ENCODE data around the gene SYNE4. TPM values are rescaled to one million over a fixed set of nuclear protein-coding genes. Genes with fewer than 3 reads are reported as not detected.
A peak's percentile ranks its signal among the peaks of the same experiment; 100 is the strongest.

Gene SYNE4
- polyA plus RNA-seq, 1 experiment, result 0.16 TPM

GRCh38 chr19:35990156-35990555 is 18.5 kb downstream of the SYNE4 start:
- TF ChIP-seq CTCF (IDR thresholded peaks at IDR 0.05; ENCODE audit: insufficient read depth, low read depth, low read length), result no peak
- Histone ChIP-seq H3K4me3 (ENCODE audit: low read depth, low read length) (no peak overlapping the region), H3K36me3 (ENCODE audit: control insufficient read depth, insufficient read depth, low read length) (no peaks in the 10 kb centered on the region), H3K27me3 (ENCODE audit: control insufficient read depth, insufficient read depth, low read length) (peaks cover 6% of the 10 kb centered on the region)
- no peak for DNase-seq (ENCODE audit: low read depth)
- CTCF ChIA-PET, result interaction anchor here (0.8 to 1.3 kb wide), 2 partner anchors 43 to 71 kb away, joined by 3 to 4 read pairs; no protein-coding TSS in a partner anchor
- POLR2A ChIA-PET, result no interaction called here

GRCh38 chr19:35988824-35989223 is 19.8 kb downstream of the SYNE4 start:
- no peak for TF ChIP-seq CTCF (IDR thresholded peaks at IDR 0.05; ENCODE audit: insufficient read depth, low read depth, low read length)
- H3K4me3 ChIP-seq (ENCODE audit: low read depth, low read length), result no peak overlapping the region
- CTCF ChIA-PET, result no interaction called here
- no peaks in the 10 kb centered on the region for H3K36me3 ChIP-seq (ENCODE audit: control insufficient read depth, insufficient read depth, low read length)
- no peak for DNase-seq (ENCODE audit: low read depth)
- peaks cover 6% of the 10 kb centered on the region for H3K27me3 ChIP-seq (ENCODE audit: control insufficient read depth, insufficient read depth, low read length)
- POLR2A ChIA-PET, result no interaction called here

GRCh38 chr19:35987571-35987896 is 21.1 kb downstream of the SYNE4 start:
- TF ChIP-seq CTCF (IDR thresholded peaks at IDR 0.05; ENCODE audit: insufficient read depth, low read depth, low read length), result no peak
- no peaks in the 10 kb centered on the region for H3K36me3 ChIP-seq (ENCODE audit: control insufficient read depth, insufficient read depth, low read length)
- CTCF ChIA-PET, result no interaction called here
- no peak for DNase-seq (ENCODE audit: low read depth)
- H3K4me3 ChIP-seq (ENCODE audit: low read depth, low read length), result no peak overlapping the region
- H3K27me3 ChIP-seq (ENCODE audit: control insufficient read depth, insufficient read depth, low read length), result peaks cover 6% of the 10 kb centered on the region
- POLR2A ChIA-PET, result no interaction called here

DNA sequence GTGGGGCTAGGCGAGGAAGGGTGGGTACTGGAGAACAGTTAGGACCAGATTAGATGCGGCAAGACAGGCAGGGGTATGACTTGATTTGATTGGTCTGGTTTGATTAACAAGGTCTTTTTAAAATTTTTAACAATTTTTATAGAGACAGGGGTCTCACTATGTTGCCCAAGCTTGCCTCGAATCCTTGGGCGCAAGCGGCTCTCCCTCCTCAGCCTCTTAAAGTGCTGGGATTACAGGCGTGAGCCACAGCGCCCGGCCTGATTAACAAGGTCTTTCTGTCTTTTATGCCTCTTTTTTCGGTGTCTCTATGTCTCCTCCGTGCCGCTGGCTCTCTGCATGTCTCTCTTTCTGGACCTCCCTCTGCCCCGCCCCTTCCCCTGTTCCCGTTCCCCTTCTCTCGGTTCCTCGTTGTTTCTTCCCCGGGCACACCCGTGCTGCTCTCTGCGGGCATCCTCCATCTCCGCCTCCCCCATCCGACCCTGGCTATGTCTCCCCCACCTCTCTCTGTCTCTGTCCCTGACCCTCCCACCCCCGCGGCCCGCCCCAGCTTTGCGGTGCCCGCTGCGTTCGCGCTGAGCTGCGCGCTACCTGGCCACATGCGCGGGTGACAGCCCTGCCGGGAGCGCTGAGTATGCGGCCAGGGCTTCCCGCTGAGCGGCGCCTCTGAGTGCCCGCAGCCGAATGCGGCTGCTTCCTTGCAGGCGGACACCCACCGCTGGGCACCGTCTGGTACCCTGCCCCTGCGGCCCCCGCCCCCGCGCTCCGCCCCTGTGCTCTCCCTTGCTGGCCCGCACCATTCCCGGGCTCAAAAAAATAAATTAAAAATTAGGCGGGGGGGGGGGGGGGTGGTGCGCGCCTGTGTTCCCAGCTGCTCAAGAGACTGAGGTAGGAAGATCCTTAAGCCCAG is 21.7 kb downstream of the SYNE4 start:
- Histone ChIP-seq H3K36me3 (ENCODE audit: control insufficient read depth, insufficient read depth, low read length) (no peaks in the 10 kb centered on the region), H3K27me3 (ENCODE audit: control insufficient read depth, insufficient read depth, low read length) (peaks cover 6% of the 10 kb centered on the region), H3K4me3 (ENCODE audit: low read depth, low read length) (peak overlapping the region; percentile 30)
- ChIA-PET CTCF (interaction anchor here (1.2 kb wide), 1 partner anchor 28 kb away, joined by 3 read pairs; no protein-coding TSS in a partner anchor), POLR2A (no interaction called here)
- DNase-seq (ENCODE audit: low read depth), result no peak
- TF ChIP-seq CTCF (IDR thresholded peaks at IDR 0.05; ENCODE audit: insufficient read depth, low read depth, low read length), result no peak

- ChIA-PET POLR2A (no interaction called here), CTCF (interaction anchor here (1.2 kb wide), 1 partner anchor 27 kb away, joined by 3 read pairs; no protein-coding TSS in a partner anchor)
- H3K27me3 ChIP-seq (ENCODE audit: control insufficient read depth, insufficient read depth, low read length), result peaks cover 6% of the 10 kb centered on the region
- no peak for DNase-seq (ENCODE audit: low read depth)
- TF ChIP-seq CTCF (IDR thresholded peaks at IDR 0.05; ENCODE audit: insufficient read depth, low read depth, low read length), result no peak
- H3K4me3 ChIP-seq (ENCODE audit: low read depth, low read length), result no peak overlapping the region
- no peaks in the 10 kb centered on the region for H3K36me3 ChIP-seq (ENCODE audit: control insufficient read depth, insufficient read depth, low read length)
These were observed 22.5 kb downstream of the SYNE4 start for GRCh38 chr19:35986111-35986510.
